ENCODE measurements around the gene PDHB. TPM values are rescaled to one million over a fixed set of nuclear protein-coding genes. Genes with fewer than 3 reads are reported as not detected.
"Not testable (repeated sequence)": the region's sequence is repeated elsewhere in the genome, so short reads cannot be mapped to it uniquely, and the experiment has no call there.

Gene PDHB
- total RNA-seq, 6 experiments from 2014 or later, result 35.5 to 70.2 (median 47.3) TPM

- H3K27ac ChIP-seq, result no peak overlapping the region
- H3K4me3 ChIP-seq, result no peak overlapping the region
- intact Hi-C loops (cut with DNase I), result no loop called here
- WGBS (ENCODE audit: insufficient coverage, low coverage, low lambda C conversion rate, missing lambda C conversion rate), result 83% methylated on average over 1 of the region's 1 CpG
- H3K36me3 ChIP-seq, result no peaks in the 10 kb centered on the region
- no peaks in the 10 kb centered on the region for H3K4me1 ChIP-seq
- TF ChIP-seq POLR2A (IDR thresholded peaks at IDR 0.05), result no peak
- no peak for TF ChIP-seq CTCF (IDR thresholded peaks at IDR 0.05)
- H3K27me3 ChIP-seq, result no peaks in the 10 kb centered on the region
- ATAC-seq (no peak), DNase-seq (no peak)
- H3K9me3 ChIP-seq, result no peaks in the 10 kb centered on the region
Observed at GRCh38 chr3:58452176-58452575, 18.5 kb upstream of the PDHB start.

- ATAC-seq, result no peak
- Histone ChIP-seq H3K27me3 (no peaks in the 10 kb centered on the region), H3K36me3 (no peaks in the 10 kb centered on the region), H3K4me3 (no peak overlapping the region), H3K9me3 (no peaks in the 10 kb centered on the region), H3K4me1 (no peaks in the 10 kb centered on the region), H3K27ac (no peak overlapping the region)
- DNase-seq, result no peak
- intact Hi-C loops (cut with DNase I), result no loop called here
- TF ChIP-seq POLR2A (IDR thresholded peaks at IDR 0.05) (no peak), CTCF (IDR thresholded peaks at IDR 0.05) (no peak)
- WGBS (ENCODE audit: insufficient coverage, low coverage, low lambda C conversion rate, missing lambda C conversion rate), result 78% methylated on average over 4 of the region's 4 CpGs
Observed at GRCh38 chr3:58441514-58442450, 8.2 kb upstream of the PDHB start.

- 94% methylated on average over 6 of the region's 6 CpGs for WGBS (ENCODE audit: insufficient coverage, low coverage, low lambda C conversion rate, missing lambda C conversion rate)
- H3K4me1 ChIP-seq; DNase-seq; ATAC-seq; H3K9me3 ChIP-seq; H3K4me3 ChIP-seq; H3K36me3 ChIP-seq; H3K27ac ChIP-seq; intact Hi-C loops (cut with DNase I); H3K27me3 ChIP-seq: not testable (repeated sequence)
Observed at GRCh38 chr3:58440996-58441355, 7.3 kb upstream of the PDHB start.

- ATAC-seq; H3K27ac ChIP-seq; H3K36me3 ChIP-seq; DNase-seq; intact Hi-C loops (cut with DNase I); H3K4me3 ChIP-seq; H3K9me3 ChIP-seq; H3K27me3 ChIP-seq: not testable (repeated sequence)
- WGBS (ENCODE audit: insufficient coverage, low coverage, low lambda C conversion rate, missing lambda C conversion rate), result 84% methylated on average over 8 of the region's 8 CpGs
- H3K4me1 ChIP-seq, result peaks cover 0 to 11% (median 6%) of the 10 kb centered on the region in 4 donors
Observed at GRCh38 chr3:58437276-58437675, 3.6 kb upstream of the PDHB start.

- no peak for ATAC-seq
- intact Hi-C loops (cut with DNase I), result no loop called here
- TF ChIP-seq POLR2A (IDR thresholded peaks at IDR 0.05) (no peak), CTCF (IDR thresholded peaks at IDR 0.05) (no peak)
- H3K4me1 ChIP-seq, result peaks cover 0 to 13% (median 8%) of the 10 kb centered on the region in 4 donors
- 58% methylated on average over 1 of the region's 1 CpG for WGBS (ENCODE audit: insufficient coverage, low coverage, low lambda C conversion rate, missing lambda C conversion rate)
- peak overlapping the region in 2 of 3 donors; percentile 86 to 90 for H3K27ac ChIP-seq
- no peak overlapping the region for H3K4me3 ChIP-seq
- no peaks in the 10 kb centered on the region for H3K9me3 ChIP-seq
- H3K27me3 ChIP-seq, result no peaks in the 10 kb centered on the region
- peaks cover 0 to 21% (median 12%) of the 10 kb centered on the region in 4 donors for H3K36me3 ChIP-seq
- DNase-seq, result no peak
Observed at GRCh38 chr3:58434990-58435389, 1.4 kb upstream of the PDHB start.

Data from right lobe of liver (tissue), 6 donors.